H1 (cell line): ENCODE results near the gene COL4A2. TPM values are rescaled to one million over a fixed set of nuclear protein-coding genes. Genes with fewer than 3 reads are reported as not detected.

Source experiments
- CTCF ChIA-PET: fragments of 300-600 bp; sonication (Branson Sonifier 250); formaldehyde crosslinking; loops from one replicate; lab custom pipeline; 2021; ENCODE audit not compliant: partially characterized antibody; lab: Charles Lee
- POLR2A ChIA-PET: fragments of 300-600 bp; sonication (Branson Sonifier 250); formaldehyde crosslinking; loops from one replicate; lab custom pipeline; 2021; ENCODE audit warnings: inconsistent platforms; ENCODE audit not compliant: partially characterized antibody; lab: Charles Lee
- DNase-seq, 2 experiments: peaks; one replicate each; pipeline versions ENCODE4 v3.0.0 to v3.0.0-alpha.2; 2010 to 2022; ENCODE audit warnings: low spot score in 2 of 2, low read depth in 1 of 2, mixed read lengths in 1 of 2
- FAIRE-seq: peaks from 2 replicates; lab custom pipeline; 2011; peaks lifted over from hg19 to GRCh38; lab: Jason Lieb, UNC
- H2AFZ ChIP-seq: 2 replicates; pipeline ENCODE4 v1.8.1; 2012; ENCODE audit warnings: low read length, inconsistent platforms
- H2AK5ac ChIP-seq: 2 replicates; pipeline ENCODE4 v1.6.1; 2013; ENCODE audit warnings: low read depth, low read length
- H2BK120ac ChIP-seq: replicated peaks from 2 replicates; pipeline ENCODE3; 2013; ENCODE audit warnings: low read depth, low read length, inconsistent platforms
- H2BK12ac ChIP-seq: 2 replicates; pipeline ENCODE4 v1.6.1; 2013; ENCODE audit warnings: low read depth, low read length
- H2BK15ac ChIP-seq: 2 replicates; pipeline ENCODE4 v1.6.1; 2013; ENCODE audit warnings: low read length
- H2BK20ac ChIP-seq: 2 replicates; pipeline ENCODE4 v1.6.1; 2013; ENCODE audit warnings: low read length
- H2BK5ac ChIP-seq: 2 replicates; pipeline ENCODE4 v1.6.1; 2013; ENCODE audit warnings: low read depth, low read length
- H3K14ac ChIP-seq: 2 replicates; pipeline ENCODE4 v1.6.1; 2013; ENCODE audit warnings: inconsistent platforms; ENCODE audit not compliant: insufficient read length
- H3K18ac ChIP-seq: 2 replicates; pipeline ENCODE4 v1.6.1; 2013; ENCODE audit warnings: low read length; ENCODE audit errors: extremely low read depth
- H3K23ac ChIP-seq: 2 replicates; pipeline ENCODE4 v1.6.1; 2013; ENCODE audit warnings: inconsistent platforms; ENCODE audit not compliant: insufficient read length
- H3K23me2 ChIP-seq: 2 replicates; pipeline ENCODE4 v1.6.1; 2013; ENCODE audit warnings: low read depth, low read length
- H3K27ac ChIP-seq: 2 replicates; pipeline ENCODE4 v1.6.1; 2011; ENCODE audit warnings: low read depth, low read length, inconsistent platforms
- H3K27me3 ChIP-seq, 4 experiments: replicated peaks in 1 of 4; 1 replicate in 1 of 4; 2 replicates in 3 of 4; pipeline versions ENCODE4 v1.6.1 to v1.8.1; 2011 to 2013; ENCODE audit warnings: low read length in 3 of 4, mild to moderate bottlenecking in 3 of 4, inconsistent platforms in 2 of 4, mixed read lengths in 2 of 4, moderate library complexity in 1 of 4; ENCODE audit not compliant: control insufficient read depth in 3 of 4, insufficient read depth in 3 of 4; ENCODE audit errors: extremely low read depth in 1 of 4
- H3K36me3 ChIP-seq, 4 experiments: 2 replicates each; pipeline versions ENCODE4 v1.6.1 to v1.8.1; 2011 to 2013; ENCODE audit warnings: mild to moderate bottlenecking in 4 of 4, low read length in 3 of 4, moderate library complexity in 2 of 4, control low read depth in 1 of 4, inconsistent platforms in 1 of 4; ENCODE audit not compliant: insufficient read depth in 4 of 4, control insufficient read depth in 2 of 4
- H3K4ac ChIP-seq: replicated peaks from 2 replicates; pipeline ENCODE3; 2013; ENCODE audit warnings: low read length, low read depth, mixed read lengths, inconsistent platforms; ENCODE audit not compliant: insufficient read length
- H3K4me1 ChIP-seq, 4 experiments: replicated peaks in 1 of 4; 1 replicate in 1 of 4; 2 replicates in 3 of 4; pipeline versions ENCODE4 v1.6.1 to v1.8.1; 2011 to 2013; ENCODE audit warnings: low read length in 3 of 4, inconsistent platforms in 2 of 4, mixed read lengths in 1 of 4; ENCODE audit not compliant: insufficient read depth in 4 of 4, control insufficient read depth in 3 of 4
- H3K4me2 ChIP-seq, 2 experiments: 2 replicates each; pipeline versions ENCODE4 v1.6.1 to v1.8.1; 2011 to 2013; ENCODE audit warnings: low read depth in 2 of 2, low read length in 2 of 2, control low read depth in 1 of 2, inconsistent platforms in 1 of 2, mild to moderate bottlenecking in 1 of 2; ENCODE audit not compliant: insufficient read depth in 1 of 2
- H3K4me3 ChIP-seq, 4 experiments: fragments of 200-600, 300-600 bp in 1 of 4; sonication (generic), shearing (Covaris generic), sonication (Bioruptor Twin) in 1 of 4; 2 replicates each; pipeline versions ENCODE4 v1.5.1 to v1.8.1; 2011 to 2016; ENCODE audit warnings: low read length in 4 of 4, low read depth in 3 of 4, control low read depth in 2 of 4, inconsistent platforms in 2 of 4, mild to moderate bottlenecking in 2 of 4, mixed read lengths in 1 of 4, moderate library complexity in 1 of 4; ENCODE audit not compliant: insufficient read depth in 2 of 4; ENCODE audit errors: extremely low read depth in 1 of 4
- H3K56ac ChIP-seq: replicated peaks from 2 replicates; pipeline ENCODE3; 2013; ENCODE audit warnings: low read depth, mild to moderate bottlenecking, mixed read lengths, low read length, inconsistent platforms; ENCODE audit not compliant: insufficient read length
- H3K79me1 ChIP-seq: 2 replicates; pipeline ENCODE4 v1.6.1; 2013; ENCODE audit warnings: low read depth, low read length, control low read depth
- H3K79me2 ChIP-seq, 2 experiments: 2 replicates each; pipeline versions ENCODE4 v1.6.1 to v1.8.1; 2012 to 2013; ENCODE audit warnings: low read length in 2 of 2, mild to moderate bottlenecking in 2 of 2, inconsistent platforms in 1 of 2; ENCODE audit not compliant: insufficient read depth in 2 of 2, control insufficient read depth in 1 of 2
- H3K9ac ChIP-seq, 4 experiments: replicated peaks in 1 of 4; 1 replicate in 1 of 4; 2 replicates in 3 of 4; pipeline versions ENCODE4 v1.6.1 to v1.8.1; 2011 to 2013; ENCODE audit warnings: low read depth in 3 of 4, low read length in 3 of 4, control low read depth in 2 of 4, mild to moderate bottlenecking in 2 of 4, moderate library complexity in 2 of 4, inconsistent platforms in 1 of 4; ENCODE audit errors: extremely low read depth in 1 of 4
- H3K9me3 ChIP-seq, 2 experiments: 2 replicates each; pipeline versions ENCODE4 v1.6.1 to v1.8.1; 2012 to 2013; ENCODE audit warnings: mild to moderate bottlenecking in 2 of 2, moderate library complexity in 2 of 2, control low read depth in 1 of 2, inconsistent platforms in 1 of 2, low read depth in 1 of 2, low read length in 1 of 2, mixed read lengths in 1 of 2; ENCODE audit not compliant: insufficient read depth in 2 of 2
- H4K20me1 ChIP-seq, 2 experiments: replicated peaks in 1 of 2; 2 replicates each; pipeline versions ENCODE3 to v1.8.1; 2011 to 2013; ENCODE audit warnings: inconsistent platforms in 2 of 2, low read length in 2 of 2, mild to moderate bottlenecking in 1 of 2; ENCODE audit not compliant: insufficient read depth in 2 of 2, control insufficient read depth in 1 of 2
- H4K5ac ChIP-seq: 2 replicates; pipeline ENCODE4 v1.6.1; 2013; ENCODE audit warnings: low read length, low read depth, mixed read lengths, inconsistent platforms; ENCODE audit not compliant: insufficient read length
- H4K8ac ChIP-seq: 2 replicates; pipeline ENCODE4 v1.8.0; 2013; ENCODE audit warnings: mild to moderate bottlenecking, moderate library complexity, low read length, inconsistent platforms; ENCODE audit not compliant: insufficient read depth; ENCODE audit errors: extremely low read depth
- H4K91ac ChIP-seq: replicated peaks from 2 replicates; pipeline ENCODE3; 2013; ENCODE audit warnings: low read length, mixed read lengths, inconsistent platforms; ENCODE audit not compliant: insufficient read length
- ATF2 ChIP-seq: IDR thresholded peaks from 2 replicates; pipeline ENCODE4 v1.6.1; 2012; ENCODE audit warnings: low read length, inconsistent platforms
- CREB1 ChIP-seq: IDR thresholded peaks from 2 replicates; pipeline ENCODE4 v1.6.1; 2012; ENCODE audit warnings: inconsistent platforms
- CTBP2 ChIP-seq: IDR thresholded peaks from 2 replicates; pipeline ENCODE4 v1.7.0; 2011; ENCODE audit warnings: borderline replicate concordance, mild to moderate bottlenecking, moderate library complexity, mixed read lengths, low read length; ENCODE audit not compliant: insufficient read depth, insufficient read length
- FOSL1 ChIP-seq: IDR thresholded peaks from 2 replicates; pipeline ENCODE4 v1.6.1; 2011; ENCODE audit warnings: mild to moderate bottlenecking, low read depth, low read length, moderate library complexity; ENCODE audit not compliant: insufficient read depth
- JUN ChIP-seq: IDR thresholded peaks from 2 replicates; pipeline ENCODE4 v1.6.1; 2011; ENCODE audit warnings: low read depth, mild to moderate bottlenecking, improper control_type of control experiment, low read length
- KDM5A ChIP-seq: fragments of 200-600 bp; IDR thresholded peaks from 2 replicates; pipeline ENCODE4 v1.7.1; 2012; ENCODE audit warnings: mild to moderate bottlenecking, low read length, inconsistent platforms, mixed read lengths
- POLR2AphosphoS5 ChIP-seq: IDR thresholded peaks from 2 replicates; pipeline ENCODE4 v1.6.1; 2011; ENCODE audit warnings: low read depth, low read length
- RAD21 ChIP-seq, 2 experiments: IDR thresholded peaks in 1 of 2; conservative IDR thresholded peaks in 1 of 2; 2 replicates each; pipeline ENCODE4 v1.6.1; 2011; ENCODE audit warnings: low read depth in 2 of 2, low read length in 2 of 2, improper control_type of control experiment in 1 of 2, inconsistent platforms in 1 of 2, mild to moderate bottlenecking in 1 of 2, moderate library complexity in 1 of 2
- RFX5 ChIP-seq: IDR thresholded peaks from 2 replicates; pipeline ENCODE4 v1.6.1; 2011; ENCODE audit warnings: low read depth, low read length, improper control_type of control experiment, borderline replicate concordance
- SRF ChIP-seq: IDR thresholded peaks from 2 replicates; pipeline ENCODE4 v1.6.1; 2011; ENCODE audit warnings: mild to moderate bottlenecking, low read depth, low read length, moderate library complexity
- WGBS, 2 experiments: shearing (Covaris generic) in 1 of 2; methylation state at CpG; one replicate each; pipeline versions ENCODE4 v1.1.6 to v1.1.7; 2013 to 2015; ENCODE audit warnings: low lambda C conversion rate in 2 of 2, mixed read lengths in 2 of 2, inconsistent platforms in 1 of 2, low coverage in 1 of 2, missing lambda C conversion rate in 1 of 2; ENCODE audit not compliant: insufficient replicate concordance in 2 of 2, insufficient coverage in 1 of 2, insufficient read length in 1 of 2; ENCODE audit errors: extremely low coverage in 1 of 2, missing lambda C conversion rate in 1 of 2; 5-methylcytosine and 5-hydroxymethylcytosine counted together
- polyA plus RNA-seq, 7 experiments: library from polyadenylated mRNA; depleted of rRNA in 3 of 7; stranded (reverse) in 5 of 7; unstranded in 2 of 7; fragments of >200 nt in 5 of 7; fragments of 200-250 nt in 2 of 7; gene quantifications; 1 replicate in 5 of 7; 2 replicates in 1 of 7; 4 replicates in 1 of 7; pipeline versions ENCODE4 v1.2.1 to v1.2.3, GENCODE V29; 2011 to 2013; ENCODE audit warnings: missing spikeins in 2 of 7, mixed read lengths in 2 of 7
- total RNA-seq: library from RNA; stranded (reverse); fragmentation: NEBNext Ultra II Directional; extraction: Animal tissue kit (Norgen Biotek cat#: 25700); gene quantifications from 2 replicates; pipeline ENCODE4 v1.2.1, GENCODE V29; 2021
- TF ChIP-seq, protein P1 (sequence below): IDR thresholded peaks from 2 replicates; pipeline ENCODE4 v1.6.1; 2012; ENCODE audit warnings: inconsistent platforms

COL4A2 gene
- total and polyA plus RNA-seq, 2 of the 8 experiments (the other 6 are each of a cell fraction or from before 2014, with no cell fraction given), result 80.4 to 87.3 TPM

DNA sequence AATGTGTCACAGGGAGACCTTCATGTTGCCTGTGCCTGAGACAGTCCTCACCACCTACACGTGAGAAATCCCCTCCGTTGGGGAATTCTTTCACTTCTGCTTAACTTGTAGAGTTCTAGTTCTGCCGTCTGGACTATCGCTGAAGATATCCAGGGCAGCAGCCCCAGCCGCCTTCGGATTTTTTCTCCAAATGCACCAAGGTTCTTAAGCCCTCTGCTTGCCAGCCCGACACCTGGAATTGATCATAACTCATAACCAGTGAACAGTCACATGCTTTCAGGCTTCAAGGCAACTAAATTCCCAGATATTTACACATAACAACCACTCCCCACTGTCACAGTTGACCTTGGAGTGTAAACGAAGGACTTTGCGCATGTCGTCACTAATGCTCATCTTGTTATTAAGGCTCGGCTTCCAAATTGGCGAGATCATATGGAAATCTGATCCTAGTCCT is 140.0 kb downstream of the COL4A2 start:
- H2BK120ac ChIP-seq, result no peak overlapping the region
- H3K4me3 ChIP-seq, result no peak overlapping the region
- no peak overlapping the region; the same call in 1 of the 2 replicates for H2BK12ac ChIP-seq
- ChIA-PET CTCF (interaction anchor here (1.1 kb wide), 2 partner anchors 9 to 16 kb away, joined by 3 to 5 read pairs; no protein-coding TSS in a partner anchor), POLR2A (no interaction called here)
- no peak overlapping the region for H3K27ac ChIP-seq
- no peak overlapping the region for H2AK5ac ChIP-seq
- no peak overlapping the region for H2BK5ac ChIP-seq
- no peak overlapping the region for H3K56ac ChIP-seq
- no peak overlapping the region for H4K91ac ChIP-seq
- no peak overlapping the region for H3K4ac ChIP-seq
- no peaks in the 10 kb centered on the region for H3K79me1 ChIP-seq
- H2AFZ ChIP-seq, result no peak overlapping the region
- no peak overlapping the region for H3K4me2 ChIP-seq
- H3K14ac ChIP-seq, result no peak overlapping the region
- no peak overlapping the region for H2BK20ac ChIP-seq
- no peaks in the 10 kb centered on the region for H3K9me3 ChIP-seq
- H4K5ac ChIP-seq, result no peak overlapping the region
- H3K79me2 ChIP-seq, result no peaks in the 10 kb centered on the region
- H4K20me1 ChIP-seq, result no peaks in the 10 kb centered on the region
- no peaks in the 10 kb centered on the region for H3K27me3 ChIP-seq
- H3K18ac ChIP-seq, result no peak overlapping the region
- FAIRE-seq (no peak), DNase-seq (no peak)
- no peak overlapping the region for H3K9ac ChIP-seq
- no peaks in the 10 kb centered on the region for H3K23me2 ChIP-seq
- no peaks in the 10 kb centered on the region; a peak in 1 of 7 replicates for H3K4me1 ChIP-seq
- no peak overlapping the region for H2BK15ac ChIP-seq
- H4K8ac ChIP-seq, result no peak overlapping the region
- WGBS, 2 experiments, result 94% methylated on average over 12 of the region's 12 CpGs; no CpG with 5 or more reads in 1 of the 2 experiments
- H3K36me3 ChIP-seq, result peaks cover 0 to 4% (median 0%) of the 10 kb centered on the region in 4 experiments; a peak in 3 of 8 replicates
- H3K23ac ChIP-seq, result no peak overlapping the region
- TF ChIP-seq ATF2 (no peak), RFX5 (no peak), CTBP2 (no peak), POLR2AphosphoS5 (no peak), SRF (no peak), KDM5A (no peak), RAD21 (IDR thresholded peaks at IDR 0.05 in 1 of 2, conservative IDR thresholded peaks at IDR 0.05 in 1 of 2; ENCODE audit: low read depth in 2 of 2, low read length in 2 of 2) (no peak), JUN (no peak), FOSL1 (no peak), CREB1 (no peak)
- TF ChIP-seq, protein P1, sequence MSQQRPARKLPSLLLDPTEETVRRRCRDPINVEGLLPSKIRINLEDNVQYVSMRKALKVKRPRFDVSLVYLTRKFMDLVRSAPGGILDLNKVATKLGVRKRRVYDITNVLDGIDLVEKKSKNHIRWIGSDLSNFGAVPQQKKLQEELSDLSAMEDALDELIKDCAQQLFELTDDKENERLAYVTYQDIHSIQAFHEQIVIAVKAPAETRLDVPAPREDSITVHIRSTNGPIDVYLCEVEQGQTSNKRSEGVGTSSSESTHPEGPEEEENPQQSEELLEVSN, result no peak
